Heart right ventricle (tissue), 16 donors: Measurements from ENCODE around the gene MXRA8. TPM values are rescaled to one million over a fixed set of nuclear protein-coding genes. Genes with fewer than 3 reads are reported as not detected.
A peak's percentile ranks its signal among the peaks of the same experiment; 100 is the strongest.

Experiments used
- ATAC-seq, 8 donors: fragments of 200-7000 bp; cut with Tn5 transposase; one replicate each; pipeline ENCODE4 v1.9.1; 2020; ENCODE audit warnings: mild to moderate bottlenecking in 8 of 8, moderate library complexity in 8 of 8, moderate number of reproducible peaks in 1 of 8
- DNase-seq, 2 donors: peaks; one replicate each; pipeline ENCODE4 v3.0.0-alpha.2; 2020
- H3K27ac ChIP-seq, 10 donors: fragments of 200-600 bp; sonication (generic) in 2 of 10; one replicate each; pipeline versions ENCODE4 v1.5.0 to v1.8.0; 2020 to 2022; ENCODE audit warnings: mild to moderate bottlenecking in 3 of 10
- H3K27me3 ChIP-seq, 7 donors: fragments of 200-600 bp; one replicate each; pipeline ENCODE4 v1.8.0; 2021 to 2022; ENCODE audit warnings: mild to moderate bottlenecking in 2 of 7
- H3K36me3 ChIP-seq, 9 donors: fragments of 200-600 bp; sonication (generic) in 1 of 9; one replicate each; pipeline versions ENCODE4 v1.5.0 to v1.8.0; 2020 to 2022; ENCODE audit warnings: mild to moderate bottlenecking in 2 of 9
- H3K4me1 ChIP-seq, 9 donors: fragments of 200-600 bp; sonication (generic) in 1 of 9; one replicate each; pipeline versions ENCODE4 v1.5.0 to v1.8.0; 2020 to 2022; ENCODE audit warnings: mild to moderate bottlenecking in 4 of 9
- H3K4me3 ChIP-seq, 10 donors: fragments of 200-600 bp; sonication (generic) in 2 of 10; one replicate each; pipeline versions ENCODE4 v1.5.0 to v1.8.0; 2020 to 2022; ENCODE audit warnings: mild to moderate bottlenecking in 7 of 10, moderate library complexity in 2 of 10
- H3K9me3 ChIP-seq, 11 donors: fragments of 200-600 bp in 10 of 11; sonication (generic) in 2 of 11; one replicate each; pipeline versions ENCODE4 v1.5.0 to v1.8.0; 2013 to 2022; ENCODE audit warnings: mild to moderate bottlenecking in 2 of 11, control low read depth in 1 of 11, moderate library complexity in 1 of 11
- CTCF ChIP-seq, 9 donors: fragments of 200-600 bp; sonication (generic) in 2 of 9; IDR thresholded peaks; one replicate each; pipeline versions ENCODE4 v1.5.0 to v1.8.0; 2021 to 2022; ENCODE audit warnings: antibody characterized with exemption in 9 of 9, mild to moderate bottlenecking in 5 of 9, moderate library complexity in 1 of 9
- WGBS, 2 donors: extraction: QIAGEN DNeasy Blood & Tissue Kit; methylation state at CpG; one replicate each; pipeline ENCODE4 v1.1.7; 2013; ENCODE audit warnings: inconsistent platforms in 1 of 2; 5-methylcytosine and 5-hydroxymethylcytosine counted together
- intact Hi-C, 10 donors: fragments of 100-400 bp; cut with DNase I; formaldehyde crosslinking; loops; one replicate each; pipeline versions ENCODE4 v1.11.1 to v1.14.2; 2022
- polyA plus RNA-seq, 2 donors: library from polyadenylated mRNA; stranded (reverse); fragments of 200-250 nt; gene quantifications; one replicate each; pipeline ENCODE4 v1.2.3, GENCODE V29; 2013
- total RNA-seq, 10 donors: library from RNA; stranded (reverse); fragmentation: NEBNext Ultra II Directional in 3 of 10; extraction: Animal tissue kit (Norgen Biotek cat#: 25700) in 3 of 10; gene quantifications; one replicate each; pipeline versions ENCODE4 v1.2.1 to v1.2.4, GENCODE V29; 2021 to 2023
- donor health status: Arrhythmogenic right ventricular cardiomyopathy.
- donor health status: ischemic (EF 13 %, LVEDD 7.1; RV severe dilation, severe dysfunction).
- donor health status: healthy with polysubstance abuse.
- donor health status: DM: no; HTN: yes; CAD: no.
- donor health status: DM: no; HTN: no; CAD: no.
- donor health status: ischemic (EF 25% LVEDD 6.9; RV normal size, moderate dysfunction).
- donor health status: ischemic (EF 25% LVEDD 5.7; RV mildly dilated, moderate dysfunction).
- donor health status: healthy.
- donor health status: DM: yes; HTN: yes; CAD: no.
- donor health status: Ischemic cardiomyopathy.
- donor health status: ischemic (EF 35%, LVEDD 5.7; RV mildly dilated, moderate dysfunction).
- donor health status: nonischemic (EF 11% LVEDD 7.7; RV severe dilation, severe dysfunction).
- donor health status: DM: yes; HTN: yes; CAD: no.
- donor health status: PGD.
- donor health status: ischemic (EF 29% LVEDD 5.4; RV normal size, mild dysfunction).
- donor health status: nonischemic (EF 23%, LVEDD 6.1; RV moderate dilation, normal function).

The MXRA8 gene
- total and polyA plus RNA-seq, 12 donors = 7.2 to 35.6 (median 15.5) TPM

GRCh38 chr1:1328254-1328653, 30.1 kb downstream of the MXRA8 start:
- Histone ChIP-seq H3K36me3 (peaks cover 0 to 32% (median 16%) of the 10 kb centered on the region in 9 donors), H3K4me3 (no peak overlapping the region), H3K27me3 (no peaks in the 10 kb centered on the region), H3K4me1 (peaks cover 19 to 65% (median 39%) of the 10 kb centered on the region in 9 donors), H3K9me3 (no peaks in the 10 kb centered on the region), H3K27ac (no peak overlapping the region)
- no peak for ATAC-seq
- 76 to 80% methylated on average over 14 to 15 of the region's 15 CpGs for WGBS, 2 donors
- TF ChIP-seq CTCF (IDR thresholded peaks at IDR 0.05) = no peak
- intact Hi-C loops = no loop called here
- DNase-seq = no peak

- no peaks in the 10 kb centered on the region for H3K9me3 ChIP-seq
- ATAC-seq (no peak), DNase-seq (no peak)
- H3K27me3 ChIP-seq = no peaks in the 10 kb centered on the region
- WGBS, 2 donors = 92 to 93% methylated on average over 40 of the region's 40 CpGs
- H3K4me3 ChIP-seq = no peak overlapping the region
- no peak for TF ChIP-seq CTCF (IDR thresholded peaks at IDR 0.05)
- H3K27ac ChIP-seq = no peak overlapping the region
- peaks cover 0 to 32% (median 16%) of the 10 kb centered on the region in 9 donors for H3K36me3 ChIP-seq
- H3K4me1 ChIP-seq = peaks cover 19 to 73% (median 46%) of the 10 kb centered on the region in 9 donors
- intact Hi-C loops = no loop called here
Measured at GRCh38 chr1:1327291-1327690, 31.1 kb downstream of the MXRA8 start.

GRCh38 chr1:1326075-1326605, 32.2 kb downstream of the MXRA8 start:
- ATAC-seq (no peak), DNase-seq (no peak)
- Histone ChIP-seq H3K27ac (peak overlapping the region; percentile 90 to 99 (median 94)), H3K4me3 (peak overlapping the region in 9 of 10 donors; percentile 80 to 100 (median 99)), H3K9me3 (no peaks in the 10 kb centered on the region), H3K4me1 (peaks cover 19 to 79% (median 54%) of the 10 kb centered on the region in 9 donors), H3K27me3 (no peaks in the 10 kb centered on the region), H3K36me3 (peaks cover 0 to 37% (median 16%) of the 10 kb centered on the region in 9 donors)
- TF ChIP-seq CTCF (IDR thresholded peaks at IDR 0.05) = no peak
- intact Hi-C loops = no loop called here
- 42 to 43% methylated on average over 8 of the region's 8 CpGs for WGBS, 2 donors

- intact Hi-C loops = loop anchor here in 1 of 10 donors (2.0 kb wide), 1 partner anchor 23 kb away; the partner anchor contains the start of gene DVL1
- H3K27ac ChIP-seq = peak overlapping the region; percentile 90 to 99 (median 94)
- peaks cover 14 to 79% (median 53%) of the 10 kb centered on the region in 9 donors for H3K4me1 ChIP-seq
- DNase-seq = peak; percentile 63 to 80
- H3K9me3 ChIP-seq = no peaks in the 10 kb centered on the region
- peaks cover 0 to 43% (median 16%) of the 10 kb centered on the region in 9 donors for H3K36me3 ChIP-seq
- WGBS, 2 donors = 28 to 46% methylated on average over 16 of the region's 16 CpGs
- peak overlapping the region; percentile 69 to 100 (median 98) for H3K4me3 ChIP-seq
- peak in 6 of 8 donors; percentile 1 to 74 (median 64) for ATAC-seq
- TF ChIP-seq CTCF (IDR thresholded peaks at IDR 0.05) = no peak
- H3K27me3 ChIP-seq = no peaks in the 10 kb centered on the region
Measured at GRCh38 chr1:1325288-1326074, 32.9 kb downstream of the MXRA8 start.
